GF-D8 (cell line): ENCODE results near the gene CA4.

Experiments
- DNase-seq: peaks from one replicate; lab custom pipeline; 2025; lab: John Stamatoyannopoulos, UW

The CA4 gene

DNA sequence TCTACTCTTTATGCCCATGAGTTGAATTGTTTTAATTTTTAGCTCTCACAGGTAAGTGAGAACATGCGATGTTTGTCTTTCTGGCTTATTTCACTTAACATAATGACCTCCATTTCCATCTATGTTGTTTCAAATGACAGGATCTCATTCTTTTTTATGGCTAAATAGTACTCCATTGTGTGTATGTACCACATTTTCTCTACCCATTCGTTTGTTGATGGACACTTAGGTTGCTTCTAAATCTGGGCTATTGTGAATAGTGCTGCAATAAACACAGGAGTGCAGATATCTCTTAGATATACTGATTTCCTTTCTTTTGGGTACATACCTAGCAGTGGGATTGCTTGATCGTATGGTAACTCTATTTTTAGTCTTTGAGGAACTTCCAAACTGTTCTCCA, 19.3 kb upstream of the CA4 start:
- no peak for DNase-seq

DNA sequence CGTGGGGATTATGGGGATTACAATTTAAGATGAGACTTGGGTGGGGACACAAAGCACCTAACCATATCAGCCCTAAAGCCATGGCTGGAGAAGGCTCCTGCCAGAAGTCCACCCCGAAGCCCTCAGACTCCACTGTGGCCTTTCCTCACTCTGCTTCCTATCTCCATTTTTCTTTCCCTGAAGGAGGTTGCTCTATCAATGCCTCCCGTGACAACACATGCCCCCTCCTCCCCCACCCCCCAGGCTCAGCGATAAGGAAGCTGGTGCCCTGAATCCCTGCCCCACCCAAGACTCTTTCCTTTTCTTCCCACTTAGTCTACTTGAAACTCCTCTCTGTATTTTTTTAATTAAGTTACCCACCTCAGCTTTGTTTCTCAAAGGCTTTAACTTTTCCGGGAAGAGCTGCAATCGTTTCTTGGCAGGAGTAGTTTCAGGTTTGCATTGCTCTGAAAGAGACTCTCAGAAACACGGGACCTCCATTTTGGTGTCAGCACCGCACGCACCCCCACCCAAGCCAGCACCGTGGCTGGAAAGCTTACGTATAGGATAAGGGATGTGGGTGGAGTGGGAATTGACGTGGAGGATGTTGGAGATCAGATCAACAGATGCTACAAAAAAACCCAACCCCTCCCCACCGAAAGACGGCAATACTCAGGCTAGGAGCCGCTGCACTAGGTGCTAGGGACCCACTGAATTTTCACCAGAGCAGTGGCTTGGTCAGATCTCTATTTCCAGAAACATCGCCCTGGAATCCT, 15.2 kb upstream of the CA4 start:
- DNase-seq = no peak

GRCh38 chr17:60135151-60135950, 14.4 kb upstream of the CA4 start:
- DNase-seq = peak; percentile 70

DNA sequence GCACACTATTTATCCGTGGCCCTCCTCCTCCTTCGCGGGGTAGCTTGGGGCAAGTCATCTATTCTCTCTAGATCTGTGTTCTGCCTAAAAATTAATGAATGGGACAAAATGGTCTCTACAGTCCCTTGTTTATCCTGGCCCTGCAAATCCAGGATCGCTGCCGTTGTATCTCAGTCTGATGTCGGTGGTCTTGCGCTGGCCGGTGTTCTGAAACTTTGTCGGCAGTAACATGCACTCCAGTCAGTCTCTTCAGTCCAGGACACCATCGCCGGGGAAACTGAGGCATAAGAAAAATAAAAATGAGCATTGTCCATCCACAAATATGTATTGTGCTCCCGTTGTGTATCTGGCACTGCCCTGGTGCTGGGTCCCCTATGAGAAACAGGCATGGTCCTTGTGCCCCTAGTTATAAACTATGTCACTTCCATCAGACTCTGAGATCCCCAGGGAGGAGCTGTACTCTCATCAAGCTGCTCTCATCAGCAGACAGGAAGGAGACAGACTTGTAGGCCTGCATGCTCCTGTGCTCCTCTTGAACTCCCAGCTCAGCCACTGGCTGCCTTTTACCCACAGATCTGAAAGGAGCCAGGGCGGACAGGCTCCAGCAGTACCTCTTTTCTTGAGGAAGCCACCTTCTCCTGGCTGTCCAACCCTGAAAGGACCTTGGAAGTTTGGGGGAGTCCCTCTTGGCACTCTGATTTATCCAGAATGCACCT, 13.7 kb upstream of the CA4 start:
- DNase-seq = no peak

DNA sequence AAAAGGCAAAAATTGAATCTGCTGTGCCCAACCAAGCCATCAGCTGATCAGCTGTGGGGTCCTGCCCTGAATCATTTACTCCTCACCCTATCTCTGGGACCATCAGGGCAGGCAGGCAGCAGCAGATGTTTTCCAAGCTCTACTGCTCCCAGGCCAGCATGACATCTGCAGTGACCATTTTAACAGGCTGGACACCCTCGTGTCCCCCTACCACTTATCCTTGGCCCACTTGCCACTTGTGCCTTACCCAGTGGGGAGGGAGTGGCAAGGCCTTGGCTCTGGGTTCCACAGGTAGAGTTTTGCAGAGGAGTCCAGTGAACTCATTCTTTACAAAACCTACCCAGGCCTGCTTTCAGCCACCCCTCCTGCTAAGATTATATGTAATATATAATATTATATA, 12.0 kb upstream of the CA4 start:
- no peak for DNase-seq

GRCh38 chr17:60138769-60139437, 10.9 kb upstream of the CA4 start:
- no peak for DNase-seq

GRCh38 chr17:60139438-60140285, 10.1 kb upstream of the CA4 start:
- no peak for DNase-seq

DNA sequence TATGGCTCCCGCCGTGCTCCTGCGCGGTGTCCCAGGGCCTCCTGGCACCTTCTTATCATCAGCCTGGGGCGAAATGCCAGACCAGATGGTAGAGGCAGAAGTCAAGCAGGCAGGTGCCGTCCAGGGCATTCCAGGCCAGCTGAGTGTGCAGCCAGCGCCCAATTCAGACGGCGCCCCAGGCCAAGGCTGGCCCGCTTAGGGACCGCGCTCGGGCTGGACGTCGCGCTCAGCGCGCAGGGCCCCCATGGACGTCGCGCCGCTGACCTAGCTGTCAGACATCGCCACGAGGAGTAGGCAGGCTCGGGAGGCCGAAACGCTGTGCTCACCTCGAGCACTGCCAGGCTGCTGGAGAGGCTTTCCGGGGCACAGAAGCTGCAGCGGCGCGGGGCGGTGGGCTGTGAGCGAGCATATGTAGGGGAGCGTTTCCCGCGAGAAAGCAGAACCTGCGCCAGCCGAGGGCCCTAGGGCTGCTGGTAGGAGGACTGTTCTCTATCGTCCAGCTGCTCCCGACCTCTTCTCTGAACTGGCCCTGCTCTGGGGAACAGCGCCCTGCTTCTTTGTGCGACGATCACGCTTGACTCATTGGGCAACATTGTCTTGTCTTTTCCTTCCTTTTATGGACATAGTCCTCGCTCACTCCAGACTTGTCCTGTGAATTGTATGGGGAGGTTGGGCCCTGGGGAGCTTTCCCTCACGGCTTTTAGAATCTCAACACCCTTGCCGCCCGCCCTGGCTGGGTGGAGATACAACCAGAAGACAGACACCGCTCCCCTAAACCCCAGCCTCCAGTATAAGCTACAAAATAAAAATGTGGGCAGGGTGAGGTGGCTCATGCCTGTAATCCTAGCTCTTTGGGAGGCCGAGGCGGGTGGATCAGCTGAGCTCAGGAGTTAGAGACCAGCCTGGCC, 8.4 kb upstream of the CA4 start:
- no peak for DNase-seq

DNA sequence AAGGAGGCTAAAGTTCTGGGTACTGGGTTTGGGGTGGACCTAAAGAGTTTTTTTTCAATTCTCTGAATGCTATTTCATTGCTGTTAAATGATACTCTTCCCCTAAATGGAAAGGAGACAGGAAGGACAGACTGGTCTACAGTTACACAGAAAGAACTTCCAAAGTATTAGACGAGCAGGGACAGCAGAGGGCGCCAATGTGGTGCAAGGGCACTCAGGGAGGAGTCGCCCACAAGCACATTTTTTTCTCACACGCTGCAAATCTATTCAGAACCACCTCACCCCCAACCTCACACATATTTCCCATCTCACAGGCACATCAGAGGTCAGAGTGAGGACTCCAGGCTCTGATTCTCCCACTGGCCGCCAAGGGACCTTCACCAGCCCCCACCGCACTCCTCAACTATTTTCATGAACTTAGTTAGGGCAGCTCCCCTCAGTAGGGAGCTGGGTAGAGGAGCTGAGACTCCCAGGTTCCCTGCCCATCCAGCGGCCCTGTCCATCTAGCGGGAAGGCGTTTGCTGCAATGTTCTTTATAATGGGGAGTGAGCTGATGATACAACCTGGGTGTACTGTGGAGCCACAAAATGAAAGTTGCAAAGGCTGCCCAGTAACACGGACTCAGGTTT, 6.8 kb upstream of the CA4 start:
- peak; percentile 77 for DNase-seq

DNA sequence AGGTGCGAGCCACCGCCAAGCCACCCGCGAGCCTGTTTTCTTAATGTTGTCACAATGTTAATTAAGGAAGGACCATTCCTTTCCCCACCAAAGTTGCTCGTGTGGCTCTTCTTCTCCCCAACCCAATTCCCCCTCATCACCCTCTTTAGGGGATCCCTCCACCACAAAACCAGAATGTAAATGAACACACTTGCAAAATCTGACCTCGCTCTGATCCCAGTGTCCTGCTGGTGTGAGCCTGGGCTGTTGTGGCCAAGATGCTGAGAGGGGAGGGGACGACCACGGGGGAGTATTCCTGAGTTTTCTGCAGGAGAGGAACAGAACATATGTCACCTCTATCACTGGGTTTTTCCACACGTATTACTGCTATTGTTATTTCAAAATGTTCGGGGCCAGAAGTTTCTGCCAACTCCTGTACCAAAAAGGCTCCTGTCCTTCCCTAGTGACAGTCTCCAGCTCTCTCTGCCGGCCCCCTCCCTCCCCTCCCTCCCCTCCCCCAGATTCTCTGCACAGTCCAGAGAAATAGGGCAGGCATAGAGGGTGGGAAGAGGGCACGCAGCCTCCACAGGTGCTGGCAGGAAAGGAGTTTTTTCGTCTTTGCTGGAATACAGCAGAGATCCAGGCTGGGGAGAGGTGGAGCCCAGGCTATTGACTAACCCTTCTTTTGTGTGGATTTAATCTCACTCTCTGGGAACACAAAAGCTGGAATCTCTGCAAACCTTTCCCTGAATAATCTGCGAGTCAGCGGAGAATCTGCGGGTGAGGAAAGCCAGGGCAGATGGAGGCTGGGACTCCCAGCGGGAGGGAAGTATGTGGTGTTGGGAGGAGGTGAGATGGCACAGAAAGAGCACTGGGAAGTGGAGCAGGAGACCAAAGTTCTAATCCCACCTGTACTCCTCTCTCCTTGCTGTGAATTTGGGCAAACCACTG, 4.5 kb upstream of the CA4 start:
- no peak for DNase-seq

GRCh38 chr17:60146206-60146605, 3.6 kb upstream of the CA4 start:
- DNase-seq = no peak

DNA sequence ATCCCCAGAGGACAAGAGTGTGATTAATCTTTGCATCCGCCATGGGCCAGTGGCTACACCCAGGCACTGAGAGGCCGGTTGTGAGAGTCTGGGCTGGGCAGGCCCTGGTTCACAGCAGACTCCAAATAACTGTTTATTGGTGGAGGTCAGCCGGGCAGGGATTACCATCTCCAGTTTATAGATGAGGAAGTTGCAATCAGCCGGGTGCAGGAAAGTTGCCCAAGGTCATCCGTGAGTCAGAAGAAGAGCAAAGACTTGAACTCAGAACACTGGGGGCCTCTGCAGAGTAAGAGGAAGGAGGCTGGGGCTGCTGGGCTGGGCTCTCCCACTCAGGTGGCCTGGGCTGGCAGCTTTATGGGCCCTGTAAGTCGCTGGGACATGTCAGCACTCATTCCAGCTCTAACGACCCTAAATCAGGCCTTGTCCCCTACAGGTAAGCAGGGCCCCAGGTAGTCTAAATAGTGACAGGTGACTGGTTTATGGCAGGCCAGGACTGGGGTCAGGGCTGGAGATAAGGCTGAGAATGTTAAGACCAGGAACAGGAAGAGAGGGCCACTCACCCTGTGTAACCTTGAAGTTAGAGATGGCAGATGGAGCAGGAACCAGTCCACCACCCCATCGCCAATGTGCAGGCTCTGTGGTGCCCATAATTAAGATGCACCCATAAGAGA, 2.1 kb upstream of the CA4 start:
- peak; percentile 6 for DNase-seq

DNA sequence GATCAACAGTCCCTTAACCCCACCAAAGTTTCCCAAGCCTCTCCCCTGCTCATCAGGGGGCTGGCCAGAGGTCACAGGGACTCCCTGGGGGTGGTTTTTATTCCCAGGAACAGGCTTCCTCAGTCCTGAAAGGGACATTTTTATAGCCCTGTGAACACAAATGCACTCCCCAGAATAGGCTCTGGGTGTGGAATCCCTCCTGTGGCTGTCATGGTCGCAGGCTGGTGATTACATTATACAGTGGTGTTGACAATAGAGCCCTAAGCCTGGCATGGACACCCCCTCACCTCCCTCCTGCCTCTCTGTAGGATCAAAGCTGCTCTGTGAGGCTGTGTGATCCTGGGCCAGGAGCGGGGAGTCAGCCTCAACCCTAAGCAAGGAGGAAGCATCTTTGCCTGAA, 1.4 kb upstream of the CA4 start:
- no peak for DNase-seq

- DNase-seq = peak; percentile 29
Observed at GRCh38 chr17:60151355-60151754, 1.6 kb downstream of the CA4 start.

- DNase-seq = no peak
Observed at GRCh38 chr17:60153606-60154390, 4.0 kb downstream of the CA4 start.

DNA sequence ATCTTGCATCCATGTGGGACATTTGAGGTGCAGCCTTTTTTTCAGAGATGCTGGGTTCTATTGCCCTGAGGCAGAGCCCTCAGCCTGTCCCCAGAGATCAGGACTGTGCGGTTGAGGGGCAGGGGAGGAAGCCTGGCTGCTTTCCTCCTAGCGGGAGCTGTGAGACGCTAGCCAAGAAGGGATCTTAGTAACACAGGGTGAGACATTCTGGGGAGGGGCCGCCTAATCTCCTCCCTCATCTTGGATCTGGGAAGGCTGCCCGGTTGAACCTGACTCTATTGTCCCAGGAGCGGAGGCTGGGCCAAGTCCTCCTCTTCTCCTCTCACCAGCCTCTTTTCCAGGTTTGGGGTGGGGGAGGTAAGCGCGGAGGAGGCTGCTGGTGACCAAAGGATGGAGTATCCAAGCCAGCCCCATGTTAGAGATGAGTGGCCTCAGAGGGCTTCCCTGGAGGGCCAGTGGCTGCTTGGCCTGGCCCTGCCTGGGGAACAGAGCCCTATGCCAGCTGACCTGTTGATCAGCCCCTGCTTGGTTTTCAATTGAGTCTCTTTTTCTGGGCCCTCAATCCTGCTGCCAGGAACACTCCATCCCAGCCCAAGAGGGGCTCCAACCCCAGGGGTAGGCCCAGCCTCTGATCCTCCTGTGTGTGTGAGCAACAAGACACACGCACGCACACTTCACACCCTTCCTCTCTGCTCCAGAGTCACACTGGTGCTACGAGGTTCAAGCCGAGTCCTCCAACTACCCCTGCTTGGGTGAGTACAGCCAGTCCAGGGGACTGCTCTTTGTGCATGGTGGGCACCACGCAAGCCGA, 5.0 kb downstream of the CA4 start:
- DNase-seq = no peak

GRCh38 chr17:60155427-60155814, 5.6 kb downstream of the CA4 start:
- DNase-seq = no peak
